HG03520 (cell line): ENCODE measurements around the gene SUFU.

Experiments used
- ATAC-seq: cut with Tn5 transposase; IDR thresholded peaks from one replicate; pipeline ENCODE4 v1.9.1; 2021; ENCODE audit warnings: mild to moderate bottlenecking, moderate library complexity; ENCODE audit not compliant: unreplicated experiment

SUFU gene

DNA sequence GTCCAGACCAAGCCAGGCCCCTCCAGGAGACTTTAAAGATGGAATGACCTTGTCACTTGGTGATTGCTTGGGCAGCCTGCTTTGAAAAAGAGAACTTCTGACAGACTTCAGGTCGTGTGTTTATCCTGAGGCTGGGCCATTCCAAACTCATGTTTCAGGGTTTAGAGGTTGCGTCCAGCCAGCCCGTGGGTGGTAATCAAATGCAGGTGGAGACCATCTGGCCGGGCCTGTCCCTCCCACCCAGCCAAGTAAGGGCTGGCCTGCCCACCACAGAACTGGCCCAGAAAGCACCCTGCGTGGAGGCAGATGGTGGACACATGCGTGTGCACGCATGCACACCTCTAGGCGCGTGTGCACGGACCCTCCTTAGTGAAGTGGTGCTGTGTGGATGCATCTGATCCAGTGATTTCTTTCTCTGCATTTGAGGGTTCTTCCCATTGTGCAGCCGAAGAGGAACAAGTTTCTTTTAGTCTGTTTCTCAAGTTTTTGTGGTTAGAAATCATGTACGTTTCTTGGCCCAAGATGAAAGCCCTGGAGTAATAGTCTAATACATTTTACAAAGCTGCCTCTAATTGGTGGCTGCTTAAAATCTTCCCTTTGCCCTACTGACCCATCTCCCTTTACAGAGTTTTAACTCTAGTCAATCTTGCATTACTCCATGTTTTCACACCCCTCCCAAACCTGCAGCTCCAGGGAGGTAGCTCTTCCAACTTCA lies 43.0 kb downstream of the SUFU start:
- ATAC-seq = no peak

GRCh38 chr10:102549549-102549948 lies 45.8 kb downstream of the SUFU start:
- ATAC-seq = no peak

DNA sequence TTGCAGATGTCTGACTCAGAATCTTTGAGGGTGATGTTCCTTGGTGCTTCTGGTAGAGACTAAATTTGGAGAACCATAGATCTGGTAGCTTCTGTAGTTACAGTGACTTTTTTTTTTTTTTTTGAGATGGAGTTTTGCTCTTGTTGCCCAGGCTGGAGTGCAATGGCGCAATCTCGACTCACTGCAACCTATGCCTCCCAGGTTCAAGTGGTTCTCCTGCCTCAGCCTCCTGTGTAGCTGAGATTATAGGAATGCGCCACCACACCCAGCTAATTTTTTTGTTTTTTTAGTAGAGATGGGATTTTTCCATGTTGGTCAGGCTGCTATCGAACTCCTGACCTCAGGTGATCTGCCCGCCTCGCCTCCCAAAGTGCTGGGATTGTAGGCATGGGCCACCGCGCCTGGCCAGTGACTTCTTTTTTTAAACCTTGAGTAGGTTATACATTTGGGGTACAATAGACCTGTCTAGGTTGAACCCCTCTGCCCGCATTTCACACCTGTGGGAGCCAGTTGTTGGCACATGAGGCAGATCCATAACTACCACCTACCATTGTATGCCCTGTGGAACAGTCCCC lies 47.0 kb downstream of the SUFU start:
- no peak for ATAC-seq

- no peak for ATAC-seq
These were observed 48.8 kb downstream of the SUFU start for GRCh38 chr10:102552533-102552932.

- ATAC-seq = no peak
These were observed 50.0 kb downstream of the SUFU start for GRCh38 chr10:102553771-102554170.

DNA sequence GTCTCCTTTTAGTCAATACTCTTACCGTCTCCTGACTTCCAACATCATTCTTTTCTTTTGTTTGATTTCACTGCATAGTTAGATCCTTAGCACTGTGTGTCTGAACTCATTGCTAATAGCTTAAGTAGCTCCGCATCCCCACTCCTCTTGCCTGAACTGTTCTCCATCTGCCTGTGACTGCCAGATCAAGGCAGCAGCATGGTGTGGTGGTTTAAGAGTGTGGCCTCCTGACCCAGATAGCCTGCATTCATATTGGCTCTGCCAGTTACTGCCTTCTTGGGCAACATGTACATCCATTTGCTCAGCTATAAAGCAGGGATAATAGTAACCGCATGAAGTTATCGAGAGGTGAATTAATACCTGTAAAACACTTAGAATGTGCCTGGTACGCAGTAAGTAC lies 50.8 kb downstream of the SUFU start:
- ATAC-seq = no peak

- ATAC-seq = no peak
These were observed 52.1 kb downstream of the SUFU start for GRCh38 chr10:102555781-102556328.

GRCh38 chr10:102557569-102557968 lies 53.8 kb downstream of the SUFU start:
- ATAC-seq = no peak

GRCh38 chr10:102559764-102560163 lies 56.0 kb downstream of the SUFU start:
- no peak for ATAC-seq

- no peak for ATAC-seq
These were observed 60.5 kb downstream of the SUFU start for GRCh38 chr10:102564209-102564834.

DNA sequence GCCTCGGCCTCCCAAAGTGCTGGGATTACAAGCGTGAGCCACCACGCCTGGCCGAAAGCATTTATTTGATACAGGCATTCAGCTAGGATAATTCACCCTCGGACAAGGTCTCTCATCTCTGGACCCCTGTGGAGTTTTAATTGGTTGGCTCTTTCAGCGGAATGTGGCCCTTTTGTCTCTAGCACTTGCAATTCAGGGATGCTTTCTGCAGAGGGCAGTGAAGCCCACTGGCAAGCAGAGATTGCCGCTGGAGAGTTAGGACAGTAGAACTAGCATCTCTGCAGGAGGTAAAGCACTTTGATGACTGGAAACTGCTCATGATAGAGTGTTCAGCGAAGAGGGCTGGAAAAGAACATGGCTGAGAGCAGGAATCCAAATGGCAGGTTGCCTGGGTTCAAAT lies 62.0 kb downstream of the SUFU start:
- no peak for ATAC-seq

GRCh38 chr10:102578782-102579181 lies 75.0 kb downstream of the SUFU start:
- no peak for ATAC-seq

GRCh38 chr10:102579328-102579727 lies 75.6 kb downstream of the SUFU start:
- ATAC-seq = no peak

DNA sequence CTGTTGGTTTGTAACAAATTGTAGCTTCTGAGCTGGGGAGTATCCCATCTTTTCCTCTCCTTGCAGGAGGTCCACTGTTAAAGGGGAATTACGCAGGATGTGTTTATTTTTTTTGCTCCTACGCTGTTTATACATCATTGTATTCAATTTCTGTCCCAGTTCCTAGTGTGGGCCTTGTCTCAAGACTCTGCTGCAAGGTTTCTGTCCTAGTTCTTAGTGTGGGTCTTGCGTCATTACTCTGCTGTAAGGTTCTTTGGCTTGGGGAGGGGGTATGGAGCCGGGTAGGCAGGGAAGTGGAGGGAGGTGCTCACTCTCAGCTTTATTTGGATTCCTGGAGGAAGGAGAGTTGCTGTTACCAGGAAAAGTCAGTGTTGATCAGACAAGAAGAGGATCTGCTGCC lies 76.5 kb downstream of the SUFU start:
- no peak for ATAC-seq

- ATAC-seq = no peak
These were observed 77.6 kb downstream of the SUFU start for GRCh38 chr10:102581401-102581800.

- ATAC-seq = no peak
These were observed 78.3 kb downstream of the SUFU start for GRCh38 chr10:102581981-102582580.

- no peak for ATAC-seq
These were observed 80.0 kb downstream of the SUFU start for GRCh38 chr10:102583435-102584417.

- no peak for ATAC-seq
These were observed 81.3 kb downstream of the SUFU start for GRCh38 chr10:102585026-102585425.

- no peak for ATAC-seq
These were observed 83.1 kb downstream of the SUFU start for GRCh38 chr10:102586858-102587257.

DNA sequence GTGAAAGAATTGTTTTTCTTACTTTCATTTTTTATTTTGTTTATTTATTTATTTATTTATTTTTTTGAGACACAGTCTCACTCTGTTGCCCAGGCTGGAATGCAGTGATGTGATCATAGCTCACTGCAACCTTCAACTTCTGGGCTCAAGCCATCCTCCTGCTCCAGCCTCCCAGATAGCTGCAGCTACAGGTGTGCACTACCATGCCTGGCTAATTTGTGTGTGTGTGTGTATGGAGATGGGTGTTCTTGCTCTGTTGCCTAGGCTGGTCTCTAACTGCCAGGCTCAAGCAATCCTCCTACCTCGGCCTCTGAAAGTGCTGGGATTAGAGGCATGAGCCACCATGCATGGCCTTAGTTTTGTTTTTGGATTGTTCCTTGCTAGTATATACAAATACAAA lies 85.1 kb downstream of the SUFU start:
- ATAC-seq = no peak
